Iris pigment epithelial cell (primary cell): ENCODE measurements around the gene SIPA1L2.

Experiments
- DNase-seq: peaks from one replicate; pipeline ENCODE4 v3.0.0-alpha.2; 2011; ENCODE audit warnings: low read depth

SIPA1L2 gene

DNA sequence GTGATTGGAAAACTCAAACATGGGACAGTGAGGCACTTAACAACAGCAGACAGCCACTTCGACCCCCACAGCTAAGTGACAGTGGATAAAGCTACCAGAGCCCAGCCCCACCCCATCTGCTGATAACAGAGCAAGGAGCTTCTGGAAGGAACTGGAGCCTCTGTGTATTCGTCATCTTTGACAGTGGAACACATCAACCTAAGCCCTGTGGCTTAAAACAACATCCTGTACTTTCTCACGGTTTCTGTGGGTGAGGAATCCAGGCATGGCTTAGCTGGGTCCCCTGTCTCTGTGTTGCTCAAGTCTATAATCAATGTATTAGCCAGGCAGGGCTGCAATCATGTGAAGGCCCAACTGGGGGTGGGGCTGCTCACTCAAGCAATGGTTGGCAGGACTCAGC, 18.4 kb upstream of the SIPA1L2 start:
- peak; percentile 73 for DNase-seq

- no peak for DNase-seq
Observed at GRCh38 chr1:232644209-232644608, 14.3 kb upstream of the SIPA1L2 start.

DNA sequence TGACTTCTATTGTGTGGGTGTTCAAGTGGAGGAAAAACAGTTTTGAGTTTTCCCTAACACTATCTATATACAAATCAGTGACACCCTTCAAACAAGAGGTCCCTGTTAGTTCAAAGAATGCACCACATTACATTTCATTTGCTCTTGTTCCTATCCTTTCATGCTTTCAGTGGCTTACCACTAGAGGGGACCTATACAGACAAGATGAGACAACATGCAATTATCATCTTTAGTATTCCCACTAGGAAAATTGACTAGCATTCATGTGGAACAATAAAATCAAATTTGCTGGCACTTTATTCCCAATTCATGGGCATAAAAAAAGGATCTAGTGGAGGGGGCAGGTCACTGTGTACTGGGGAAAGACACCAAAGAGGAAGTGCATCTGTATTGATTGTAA, 13.3 kb upstream of the SIPA1L2 start:
- no peak for DNase-seq

- no peak for DNase-seq
Observed at GRCh38 chr1:232641507-232641906, 11.6 kb upstream of the SIPA1L2 start.

GRCh38 chr1:232636799-232637198, 6.9 kb upstream of the SIPA1L2 start:
- DNase-seq = no peak

GRCh38 chr1:232635778-232636356, 5.9 kb upstream of the SIPA1L2 start:
- peak; percentile 62 for DNase-seq

- DNase-seq = no peak
Observed at GRCh38 chr1:232635279-232635678, 5.3 kb upstream of the SIPA1L2 start.

- no peak for DNase-seq
Observed at GRCh38 chr1:232634096-232634495, 4.2 kb upstream of the SIPA1L2 start.

DNA sequence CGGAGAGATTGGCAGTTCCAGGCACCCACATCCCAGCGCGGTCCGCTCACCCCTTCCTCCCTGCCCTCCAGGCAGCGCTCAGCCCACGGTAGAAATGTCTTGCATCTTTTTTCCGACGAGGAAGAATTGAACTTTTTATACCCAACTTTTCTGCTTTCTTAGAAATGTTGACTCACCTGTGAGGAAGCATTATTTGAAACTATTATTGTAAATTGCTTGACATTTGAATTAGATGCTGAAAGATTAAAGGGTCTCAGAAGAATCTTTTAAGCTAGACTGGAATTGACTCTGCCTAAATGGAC, 912 bp upstream of the SIPA1L2 start:
- DNase-seq = no peak

DNA sequence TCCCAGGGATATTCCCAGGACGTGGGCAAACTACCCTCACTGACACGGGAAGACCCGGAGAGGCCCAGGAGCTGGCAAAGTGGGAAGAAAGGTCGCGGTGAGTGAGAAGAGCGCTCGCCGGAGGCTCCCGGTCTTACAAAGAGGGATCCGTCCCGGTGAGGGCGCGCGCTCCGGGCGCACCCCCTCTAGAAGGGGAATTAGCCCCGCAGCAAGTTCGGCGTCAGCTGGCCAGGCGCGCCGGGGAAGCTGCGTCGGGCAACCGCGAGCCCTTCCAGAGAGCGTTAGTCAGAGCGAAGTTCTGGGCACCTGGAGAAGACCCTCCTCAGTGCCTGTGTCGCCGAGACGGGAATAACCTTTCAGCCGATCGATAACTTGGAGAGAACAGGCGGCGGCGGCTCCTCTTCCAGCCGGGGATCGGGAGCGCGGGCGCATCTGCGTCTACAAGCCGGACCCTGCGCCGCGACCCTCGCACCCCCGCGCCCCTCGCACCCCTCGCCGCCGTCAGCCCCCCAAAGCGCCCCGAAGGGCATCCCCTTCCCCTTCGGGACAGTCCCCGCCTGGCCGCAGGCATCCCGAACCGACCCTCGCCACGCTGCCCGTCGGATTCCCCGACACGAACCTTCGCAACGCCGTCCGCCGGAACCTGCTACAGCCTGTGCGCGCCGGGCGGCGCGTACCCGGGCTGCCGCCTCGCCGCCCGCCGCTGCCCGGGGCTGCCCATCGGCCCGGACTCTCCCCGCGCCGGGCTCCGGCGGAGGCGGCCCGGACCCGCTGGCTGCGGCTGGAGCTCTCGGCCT, 485 bp downstream of the SIPA1L2 start:
- no peak for DNase-seq

DNA sequence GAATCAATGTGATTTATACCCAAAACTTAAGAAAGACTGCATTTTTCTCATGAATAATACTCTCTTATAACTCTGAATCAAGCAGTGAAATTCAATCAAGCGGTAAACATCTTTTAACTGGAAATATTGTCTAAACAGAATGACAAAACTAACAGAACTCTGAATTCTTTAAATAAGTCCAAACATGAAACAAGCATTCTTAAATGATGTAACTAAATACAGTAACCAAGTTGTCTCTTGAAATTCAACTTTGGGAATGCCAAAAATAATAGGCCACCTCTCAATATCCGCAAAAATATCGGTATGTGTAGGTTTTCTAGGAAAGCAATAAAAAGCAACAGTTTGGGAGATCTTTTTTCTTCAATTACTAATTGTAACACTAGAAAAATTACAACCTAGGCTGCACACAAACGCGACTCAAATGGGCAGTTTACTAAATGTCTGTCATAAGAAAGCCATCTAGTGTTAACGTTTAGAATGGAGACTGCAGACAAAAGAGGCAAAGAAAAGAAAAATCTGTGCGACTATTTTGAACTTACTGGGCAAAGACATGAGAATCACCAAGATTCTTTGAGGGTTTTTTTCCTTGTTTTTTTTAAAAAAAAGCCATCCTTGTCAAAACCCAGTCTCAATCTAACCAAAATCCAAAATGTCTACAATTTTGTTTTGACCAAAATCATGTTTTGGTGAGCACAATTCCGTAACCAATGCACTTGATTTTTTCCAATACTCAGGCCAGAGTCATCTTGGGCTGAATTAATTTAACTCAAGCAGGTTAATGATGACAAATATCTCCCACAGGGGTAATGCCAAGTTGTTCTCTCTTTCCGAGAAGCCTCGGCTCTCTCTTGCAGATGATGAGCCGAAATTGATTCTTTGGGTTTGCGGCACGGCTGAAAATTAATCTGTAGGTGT, 1.3 kb downstream of the SIPA1L2 start:
- peak; percentile 45 for DNase-seq

- no peak for DNase-seq
Observed at GRCh38 chr1:232627645-232628334, 2.1 kb downstream of the SIPA1L2 start.

GRCh38 chr1:232627171-232627570, 2.8 kb downstream of the SIPA1L2 start:
- DNase-seq = no peak

DNA sequence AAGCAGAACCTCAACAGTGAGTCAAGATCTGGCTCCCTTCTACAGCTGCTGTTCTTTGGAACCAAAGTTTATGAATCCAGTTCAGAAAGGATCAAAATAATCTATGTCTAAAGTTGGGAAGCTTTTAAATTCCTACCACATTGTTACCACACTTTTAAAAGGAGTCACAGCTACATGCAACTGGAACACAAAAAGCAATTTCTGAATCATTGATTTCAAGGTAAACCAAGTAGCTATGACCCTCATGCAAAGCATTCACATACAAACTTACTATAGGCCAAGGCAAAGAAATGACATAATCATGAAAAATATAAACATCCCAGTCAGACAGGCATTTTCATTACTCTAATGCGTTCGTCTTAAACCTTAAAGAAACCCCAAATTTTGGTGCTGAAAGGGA, 3.5 kb downstream of the SIPA1L2 start:
- DNase-seq = no peak

DNA sequence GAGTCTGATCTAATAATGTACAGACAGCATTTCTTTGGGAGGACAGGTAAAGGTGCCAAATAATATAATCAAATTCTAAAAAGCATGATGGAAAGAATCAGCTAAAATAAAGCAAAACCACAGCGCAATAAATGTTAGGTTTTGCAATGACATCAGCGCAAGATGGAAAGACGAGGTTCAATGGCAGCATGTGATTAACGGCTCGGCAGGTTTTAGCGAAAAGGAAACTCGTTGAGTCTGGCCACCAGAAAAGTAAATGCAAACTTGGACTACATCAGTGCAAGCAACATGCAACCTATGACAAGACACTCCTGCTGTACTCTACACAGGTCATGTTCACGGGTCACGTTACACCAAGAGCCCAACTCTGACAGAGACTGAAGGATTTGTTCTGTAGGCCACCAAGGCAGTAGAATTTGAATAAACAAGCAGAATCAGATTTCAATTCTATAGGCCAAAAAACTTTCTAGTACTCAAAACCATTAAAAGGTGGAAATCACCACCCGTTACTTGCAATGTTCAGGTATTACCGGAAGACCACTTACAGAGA, 4.5 kb downstream of the SIPA1L2 start:
- no peak for DNase-seq

DNA sequence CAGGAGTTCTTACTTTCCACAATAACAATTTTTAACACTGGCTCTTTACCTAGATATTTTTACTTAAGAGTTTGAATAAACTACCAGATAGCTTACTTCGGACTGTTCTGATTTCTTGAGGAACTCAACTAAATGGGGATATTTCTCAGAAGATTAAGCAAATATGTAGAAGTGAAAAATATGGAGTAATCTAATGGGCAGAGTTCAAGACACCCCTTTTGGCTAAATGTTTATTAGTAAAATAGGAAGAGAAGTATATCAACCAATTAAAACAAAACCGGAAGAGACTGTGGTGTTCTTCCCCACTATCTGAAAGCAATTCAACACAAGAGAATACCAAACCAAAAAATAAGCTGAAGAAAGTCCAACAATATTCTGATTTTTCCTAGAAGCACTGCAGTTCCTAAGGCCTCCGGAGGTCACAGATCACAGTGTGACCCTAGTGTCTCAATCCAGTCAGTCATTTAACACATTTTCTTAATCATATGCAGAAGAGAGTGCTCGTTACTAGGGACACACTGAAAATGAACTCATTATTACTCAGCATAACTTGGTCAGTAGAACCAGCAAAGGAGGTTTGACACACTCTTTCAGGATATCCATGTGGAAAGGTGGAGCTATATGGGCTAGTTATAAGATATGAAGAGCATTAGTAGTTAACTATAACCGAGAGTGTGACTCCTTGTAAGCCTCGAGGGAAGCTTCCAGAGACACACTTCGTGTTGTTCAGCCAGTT, 5.2 kb downstream of the SIPA1L2 start:
- DNase-seq = no peak

- no peak for DNase-seq
Observed at GRCh38 chr1:232622981-232623380, 7.0 kb downstream of the SIPA1L2 start.

DNA sequence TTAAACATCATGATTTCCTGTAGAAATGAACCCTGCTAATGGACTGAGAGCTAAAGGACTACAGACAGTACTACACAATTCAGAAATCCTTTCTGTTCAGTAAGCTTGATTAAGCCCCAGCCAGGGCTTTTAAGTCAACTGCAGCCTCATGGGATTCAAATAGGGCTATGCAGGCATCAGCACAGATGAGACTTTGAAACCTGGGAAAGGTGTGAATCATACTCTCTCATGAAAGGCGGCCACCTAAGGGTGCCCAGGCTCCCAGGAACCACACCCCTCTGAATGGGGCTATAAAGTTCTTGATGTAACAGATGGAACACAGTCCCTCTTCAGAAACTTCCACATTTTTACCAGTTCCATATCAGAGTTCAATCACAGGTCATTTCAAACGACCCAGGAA, 7.6 kb downstream of the SIPA1L2 start:
- no peak for DNase-seq

- DNase-seq = no peak
Observed at GRCh38 chr1:232621050-232621449, 8.9 kb downstream of the SIPA1L2 start.

DNA sequence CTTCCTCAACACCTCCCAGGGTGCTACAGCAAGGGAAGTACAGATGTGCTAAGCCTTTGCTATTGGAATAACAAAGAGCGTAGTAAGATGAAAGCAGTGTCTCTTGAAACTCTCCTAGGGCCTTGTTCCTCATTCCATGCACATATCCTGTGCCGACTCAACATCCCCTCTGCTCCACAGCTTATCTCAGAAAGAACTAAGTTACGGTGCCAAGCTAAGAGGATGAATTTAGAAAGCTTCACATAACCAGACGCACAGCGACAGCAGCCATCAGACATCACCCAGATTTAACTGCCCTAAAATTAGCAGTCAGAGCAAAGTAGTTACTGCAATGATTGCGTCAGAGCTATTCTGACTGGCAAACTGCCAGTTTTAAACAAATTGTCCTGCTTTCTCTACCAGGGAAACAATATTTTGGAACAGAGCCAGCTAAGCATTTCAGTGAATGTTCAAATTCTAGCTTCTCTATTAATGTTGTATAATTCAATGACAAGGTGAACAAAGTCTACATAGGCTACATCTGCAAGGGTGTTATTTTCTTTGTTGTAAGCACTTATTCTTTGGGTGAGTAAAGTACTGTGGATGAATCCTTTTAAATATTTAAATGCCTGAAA, 9.5 kb downstream of the SIPA1L2 start:
- DNase-seq = peak; percentile 82

- no peak for DNase-seq
Observed at GRCh38 chr1:232617237-232617636, 12.7 kb downstream of the SIPA1L2 start.
